Measurements from ENCODE around the gene SRMS. TPM values are rescaled to one million over a fixed set of nuclear protein-coding genes. Genes with fewer than 3 reads are reported as not detected.
A peak's percentile ranks its signal among the peaks of the same experiment; 100 is the strongest.

SRMS gene
- total RNA-seq, 8 experiments from 2014 or later: 0.11 to 0.27 TPM; not detected in 6

GRCh38 chr20:63534831-63535651 lies 12.5 kb downstream of the SRMS start:
- WGBS, 10 experiments: 75 to 96% methylated on average over 4 to 5 of the region's 49 CpGs; no CpG with 5 or more reads in 8 of the 10 experiments
- peak overlapping the region in 1 of 2 donors; percentile 18 for H3K27ac ChIP-seq
- no peak overlapping the region for H3K4me3 ChIP-seq
- H3K4me1 ChIP-seq (replicated peaks in 1 of 2): peaks cover 22 to 24% of the 10 kb centered on the region in 2 donors
- in situ Hi-C loops (cut with MboI; ENCODE audit: low pct_unique_long_range_greater_than_20kb in 2 of 9, low sequenced_read_pairs in 9 of 9, unreplicated experiment in 9 of 9): loop anchor here in 1 of 9 experiments (25.0 kb wide), 1 partner anchor 327 kb away; the partner anchor contains the start of genes ABHD16B and TPD52L2
- peak in 7 of 8 experiments; percentile 1 to 13 (median 2) for ATAC-seq (replicated peaks in 6 of 8)

GRCh38 chr20:63534427-63534830 lies 13.1 kb downstream of the SRMS start:
- in situ Hi-C loops (cut with MboI; ENCODE audit: low pct_unique_long_range_greater_than_20kb in 2 of 9, low sequenced_read_pairs in 9 of 9, unreplicated experiment in 9 of 9): loop anchor here in 1 of 9 experiments (25.0 kb wide), 1 partner anchor 328 kb away; the partner anchor contains the start of genes ABHD16B and TPD52L2
- WGBS, 10 experiments: 76% methylated on average over 3 of the region's 12 CpGs; no CpG with 5 or more reads in 9 of the 10 experiments
- Histone ChIP-seq H3K27ac (peak overlapping the region in 1 of 2 donors; percentile 18), H3K4me1 (replicated peaks in 1 of 2) (peaks cover 24 to 30% of the 10 kb centered on the region in 2 donors), H3K4me3 (no peak overlapping the region)
- ATAC-seq (replicated peaks in 6 of 8): peak in 2 of 8 experiments; percentile 0 to 1

GRCh38 chr20:63533871-63534393 lies 13.6 kb downstream of the SRMS start:
- H3K27ac ChIP-seq: no peak overlapping the region
- in situ Hi-C loops (cut with MboI; ENCODE audit: low pct_unique_long_range_greater_than_20kb in 2 of 9, low sequenced_read_pairs in 9 of 9, unreplicated experiment in 9 of 9): loop anchor here in 1 of 9 experiments (25.0 kb wide), 1 partner anchor 328 kb away; the partner anchor contains the start of genes ABHD16B and TPD52L2
- H3K4me3 ChIP-seq: no peak overlapping the region
- WGBS, 10 experiments: 80% methylated on average over 6 of the region's 28 CpGs; no CpG with 5 or more reads in 9 of the 10 experiments
- ATAC-seq (replicated peaks in 6 of 8): no peak
- peaks cover 24 to 32% of the 10 kb centered on the region in 2 donors for H3K4me1 ChIP-seq (replicated peaks in 1 of 2)

GRCh38 chr20:63533388-63533787 lies 14.2 kb downstream of the SRMS start:
- no peak for ATAC-seq (replicated peaks in 6 of 8)
- WGBS, 10 experiments: 40% methylated on average over 1 of the region's 14 CpGs; no CpG with 5 or more reads in 9 of the 10 experiments
- Histone ChIP-seq H3K27ac (no peak overlapping the region), H3K4me3 (no peak overlapping the region), H3K4me1 (replicated peaks in 1 of 2) (peaks cover 24 to 32% of the 10 kb centered on the region in 2 donors)
- in situ Hi-C loops (cut with MboI; ENCODE audit: low pct_unique_long_range_greater_than_20kb in 2 of 9, low sequenced_read_pairs in 9 of 9, unreplicated experiment in 9 of 9): loop anchor here in 1 of 9 experiments (25.0 kb wide), 1 partner anchor 329 kb away; the partner anchor contains the start of genes ABHD16B and TPD52L2

GRCh38 chr20:63532449-63532971 lies 15.0 kb downstream of the SRMS start:
- in situ Hi-C loops (cut with MboI; ENCODE audit: low pct_unique_long_range_greater_than_20kb in 2 of 9, low sequenced_read_pairs in 9 of 9, unreplicated experiment in 9 of 9): loop anchor here in 1 of 9 experiments (25.0 kb wide), 1 partner anchor 330 kb away; the partner anchor contains the start of genes ABHD16B and TPD52L2
- no peak for ATAC-seq (replicated peaks in 6 of 8)
- WGBS, 10 experiments: 80 to 92% methylated on average over 4 to 9 of the region's 24 CpGs; no CpG with 5 or more reads in 8 of the 10 experiments
- Histone ChIP-seq H3K4me3 (no peak overlapping the region), H3K4me1 (replicated peaks in 1 of 2) (peaks cover 22 to 27% of the 10 kb centered on the region in 2 donors), H3K27ac (no peak overlapping the region)

GRCh38 chr20:63531686-63532448 lies 15.7 kb downstream of the SRMS start:
- WGBS, 10 experiments: 57 to 95% (median 90%) methylated on average over 2 to 20 of the region's 27 CpGs; no CpG with 5 or more reads in 3 of the 10 experiments
- no peak for ATAC-seq (replicated peaks in 6 of 8)
- Histone ChIP-seq H3K27ac (no peak overlapping the region), H3K4me3 (no peak overlapping the region), H3K4me1 (replicated peaks in 1 of 2) (peaks cover 22 to 27% of the 10 kb centered on the region in 2 donors)
- in situ Hi-C loops (cut with MboI; ENCODE audit: low pct_unique_long_range_greater_than_20kb in 2 of 9, low sequenced_read_pairs in 9 of 9, unreplicated experiment in 9 of 9): loop anchor here in 1 of 9 experiments (25.0 kb wide), 1 partner anchor 330 kb away; the partner anchor contains the start of genes ABHD16B and TPD52L2

- peak in 1 of 8 experiments; percentile 36 for ATAC-seq (replicated peaks in 6 of 8)
- Histone ChIP-seq H3K4me3 (no peak overlapping the region), H3K4me1 (replicated peaks in 1 of 2) (peaks cover 22 to 27% of the 10 kb centered on the region in 2 donors), H3K27ac (no peak overlapping the region)
- WGBS, 10 experiments: 40% methylated on average over 2 of the region's 14 CpGs; no CpG with 5 or more reads in 9 of the 10 experiments
- in situ Hi-C loops (cut with MboI; ENCODE audit: low pct_unique_long_range_greater_than_20kb in 2 of 9, low sequenced_read_pairs in 9 of 9, unreplicated experiment in 9 of 9): loop anchor here in 1 of 9 experiments (25.0 kb wide), 1 partner anchor 332 kb away; the partner anchor contains the start of genes ABHD16B and TPD52L2
These were observed 16.8 kb downstream of the SRMS start for GRCh38 chr20:63530788-63531160.

- H3K4me1 ChIP-seq (replicated peaks in 1 of 2): peaks cover 19 to 24% of the 10 kb centered on the region in 2 donors
- peak overlapping the region in 1 of 2 donors; percentile 23 for H3K27ac ChIP-seq
- 100% methylated on average over 4 of the region's 39 CpGs; no CpG with 5 or more reads in 9 of the 10 experiments for WGBS, 10 experiments
- peak in 5 of 8 experiments; percentile 5 to 15 (median 10) for ATAC-seq (replicated peaks in 6 of 8)
- H3K4me3 ChIP-seq: no peak overlapping the region
- in situ Hi-C loops (cut with MboI; ENCODE audit: low pct_unique_long_range_greater_than_20kb in 2 of 9, low sequenced_read_pairs in 9 of 9, unreplicated experiment in 9 of 9): loop anchor here in 1 of 9 experiments (25.0 kb wide), 1 partner anchor 332 kb away; the partner anchor contains the start of genes ABHD16B and TPD52L2
These were observed 17.4 kb downstream of the SRMS start for GRCh38 chr20:63529861-63530787.

GRCh38 chr20:63529180-63529860 lies 18.2 kb downstream of the SRMS start:
- Histone ChIP-seq H3K27ac (peak overlapping the region in 1 of 2 donors; percentile 23), H3K4me3 (no peak overlapping the region), H3K4me1 (replicated peaks in 1 of 2) (peaks cover 11 to 23% of the 10 kb centered on the region in 2 donors)
- ATAC-seq (replicated peaks in 6 of 8): peak in 6 of 8 experiments; percentile 7 to 16 (median 14)
- 75 to 100% (median 96%) methylated on average over 2 to 13 of the region's 27 CpGs; no CpG with 5 or more reads in 5 of the 10 experiments for WGBS, 10 experiments
- in situ Hi-C loops (cut with MboI; ENCODE audit: low pct_unique_long_range_greater_than_20kb in 2 of 9, low sequenced_read_pairs in 9 of 9, unreplicated experiment in 9 of 9): loop anchor here in 1 of 9 experiments (25.0 kb wide), 1 partner anchor 333 kb away; the partner anchor contains the start of genes ABHD16B and TPD52L2

- H3K4me3 ChIP-seq: no peak overlapping the region
- H3K4me1 ChIP-seq (replicated peaks in 1 of 2): peaks cover 14 to 28% of the 10 kb centered on the region in 2 donors
- in situ Hi-C loops (cut with MboI; ENCODE audit: low pct_unique_long_range_greater_than_20kb in 2 of 9, low sequenced_read_pairs in 9 of 9, unreplicated experiment in 9 of 9): loop anchor here in 1 of 9 experiments (25.0 kb wide), 1 partner anchor 335 kb away; the partner anchor contains the start of genes ABHD16B and TPD52L2
- peak in 1 of 8 experiments; percentile 2 for ATAC-seq (replicated peaks in 6 of 8)
- WGBS, 10 experiments: 60 to 100% (median 92%) methylated on average over 1 to 9 of the region's 9 CpGs
- no peak overlapping the region for H3K27ac ChIP-seq
These were observed 20.4 kb downstream of the SRMS start for GRCh38 chr20:63527184-63527583.

Data from motor neuron (in vitro differentiated cells).